ENCODE data around the gene PLD3.
A peak's percentile ranks its signal among the peaks of the same experiment; 100 is the strongest.

The PLD3 gene

DNA sequence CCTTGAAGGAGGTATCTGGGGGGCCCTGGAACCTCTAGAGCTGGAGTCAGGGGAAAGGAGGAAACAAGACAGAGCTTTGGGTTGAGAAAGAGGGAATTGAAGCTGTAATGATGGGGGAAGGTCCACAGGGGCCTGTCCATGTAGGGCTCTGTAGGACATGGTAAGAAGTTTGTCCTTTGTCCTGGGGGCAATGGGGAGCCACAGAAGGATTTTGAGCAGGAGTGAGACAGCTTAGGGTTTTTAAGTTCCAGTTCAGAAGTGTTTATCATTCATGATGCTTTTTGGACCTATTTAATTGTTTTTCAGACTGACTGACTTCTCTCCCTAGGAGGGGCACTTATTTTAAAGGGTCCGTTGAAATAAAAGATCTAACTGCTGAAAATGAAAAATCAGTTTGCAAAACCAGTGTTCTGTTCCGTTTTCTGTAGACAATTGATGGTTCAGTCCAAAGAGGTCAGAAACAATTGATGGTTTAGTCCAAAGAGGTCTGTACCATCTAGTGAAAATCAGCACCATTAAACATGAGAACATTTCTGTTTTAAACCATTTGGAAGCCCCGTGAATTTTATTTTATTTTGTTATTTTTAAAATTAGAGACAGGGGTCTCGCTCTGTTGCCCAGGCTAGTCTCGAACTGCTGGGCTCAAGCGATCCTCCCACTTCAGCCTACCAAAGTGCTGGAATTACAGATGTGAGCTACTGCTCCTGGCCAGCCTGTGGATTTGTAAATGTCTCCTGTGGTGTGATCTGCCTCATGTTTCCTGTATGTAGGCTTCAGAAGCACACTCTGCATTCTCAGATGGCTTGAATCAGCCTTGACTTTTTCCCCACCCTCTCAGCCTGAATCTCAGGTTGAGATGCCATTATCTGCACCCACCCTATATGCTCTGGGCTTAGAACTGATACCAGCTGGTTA, 8.4 kb downstream of the PLD3 start:
- H3K4me3 ChIP-seq (ENCODE audit: low read depth, low read length): no peak overlapping the region
- DNase-seq (ENCODE audit: low read depth): peak; percentile 85
- TF ChIP-seq, protein P1, sequence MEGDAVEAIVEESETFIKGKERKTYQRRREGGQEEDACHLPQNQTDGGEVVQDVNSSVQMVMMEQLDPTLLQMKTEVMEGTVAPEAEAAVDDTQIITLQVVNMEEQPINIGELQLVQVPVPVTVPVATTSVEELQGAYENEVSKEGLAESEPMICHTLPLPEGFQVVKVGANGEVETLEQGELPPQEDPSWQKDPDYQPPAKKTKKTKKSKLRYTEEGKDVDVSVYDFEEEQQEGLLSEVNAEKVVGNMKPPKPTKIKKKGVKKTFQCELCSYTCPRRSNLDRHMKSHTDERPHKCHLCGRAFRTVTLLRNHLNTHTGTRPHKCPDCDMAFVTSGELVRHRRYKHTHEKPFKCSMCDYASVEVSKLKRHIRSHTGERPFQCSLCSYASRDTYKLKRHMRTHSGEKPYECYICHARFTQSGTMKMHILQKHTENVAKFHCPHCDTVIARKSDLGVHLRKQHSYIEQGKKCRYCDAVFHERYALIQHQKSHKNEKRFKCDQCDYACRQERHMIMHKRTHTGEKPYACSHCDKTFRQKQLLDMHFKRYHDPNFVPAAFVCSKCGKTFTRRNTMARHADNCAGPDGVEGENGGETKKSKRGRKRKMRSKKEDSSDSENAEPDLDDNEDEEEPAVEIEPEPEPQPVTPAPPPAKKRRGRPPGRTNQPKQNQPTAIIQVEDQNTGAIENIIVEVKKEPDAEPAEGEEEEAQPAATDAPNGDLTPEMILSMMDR (conservative IDR thresholded peaks at IDR 0.05; ENCODE audit: low read depth, low read length): no peak

GRCh38 chr19:40357640-40358039, 9.1 kb downstream of the PLD3 start:
- TF ChIP-seq, protein P1 (conservative IDR thresholded peaks at IDR 0.05; ENCODE audit: low read depth, low read length): no peak
- no peak overlapping the region for H3K4me3 ChIP-seq (ENCODE audit: low read depth, low read length)
- DNase-seq (ENCODE audit: low read depth): no peak

DNA sequence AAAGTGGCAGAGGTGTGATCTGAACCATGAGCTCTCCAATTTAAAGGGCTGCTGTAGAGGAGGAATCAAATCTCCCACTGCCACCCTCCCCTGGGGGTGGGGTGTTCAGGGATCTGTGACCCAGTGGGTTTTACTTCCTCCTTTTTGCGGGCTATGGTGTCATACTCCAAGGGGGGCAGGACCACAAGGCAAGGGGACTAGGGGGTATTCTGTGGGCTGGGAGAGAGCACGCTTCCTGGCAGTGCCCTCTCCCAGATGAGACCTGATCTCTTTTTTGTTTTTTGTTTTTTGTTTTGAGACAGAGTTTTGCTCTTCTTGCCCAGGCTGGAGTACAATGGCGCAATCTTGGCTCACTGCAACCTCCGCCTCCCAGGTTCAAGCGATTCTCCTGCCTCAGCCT, 10.3 kb downstream of the PLD3 start:
- TF ChIP-seq, protein P1 (conservative IDR thresholded peaks at IDR 0.05; ENCODE audit: low read depth, low read length): no peak
- H3K4me3 ChIP-seq (ENCODE audit: low read depth, low read length): no peak overlapping the region
- DNase-seq (ENCODE audit: low read depth): no peak

DNA sequence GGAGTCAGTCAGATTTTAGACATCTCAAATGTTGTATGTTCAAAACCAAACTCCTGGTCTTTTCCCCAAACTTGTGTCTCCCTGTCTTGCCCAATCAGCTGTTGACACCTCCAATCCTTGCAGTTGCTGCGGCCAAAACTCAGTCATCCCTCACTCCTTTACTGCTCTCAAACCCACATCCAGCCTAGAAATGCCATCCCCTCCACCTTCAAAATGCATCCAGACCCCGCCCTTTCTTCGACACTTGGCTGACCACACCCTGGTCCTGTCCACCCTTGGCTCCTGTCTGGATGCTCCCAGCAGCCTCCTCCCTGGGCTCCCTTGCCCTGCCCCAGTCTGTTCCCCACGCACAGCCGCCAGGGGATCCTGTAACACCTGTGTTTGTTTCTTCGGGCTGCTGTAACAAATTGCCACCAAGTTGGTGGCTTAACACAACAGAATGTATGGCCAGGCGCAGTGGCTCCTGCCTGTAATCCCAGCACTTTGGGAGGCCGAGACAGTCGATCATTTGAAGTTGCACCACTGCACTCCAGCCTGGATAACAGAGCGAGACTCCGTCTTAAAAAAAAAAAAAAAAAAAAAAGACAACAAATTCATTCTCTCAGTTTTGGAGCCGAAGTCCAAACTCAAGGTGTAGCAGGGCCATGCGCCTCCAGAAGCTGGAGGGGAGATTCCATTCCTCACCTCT, 11.7 kb downstream of the PLD3 start:
- DNase-seq (ENCODE audit: low read depth): no peak
- TF ChIP-seq, protein P1 (conservative IDR thresholded peaks at IDR 0.05; ENCODE audit: low read depth, low read length): no peak
- H3K4me3 ChIP-seq (ENCODE audit: low read depth, low read length): no peak overlapping the region

DNA sequence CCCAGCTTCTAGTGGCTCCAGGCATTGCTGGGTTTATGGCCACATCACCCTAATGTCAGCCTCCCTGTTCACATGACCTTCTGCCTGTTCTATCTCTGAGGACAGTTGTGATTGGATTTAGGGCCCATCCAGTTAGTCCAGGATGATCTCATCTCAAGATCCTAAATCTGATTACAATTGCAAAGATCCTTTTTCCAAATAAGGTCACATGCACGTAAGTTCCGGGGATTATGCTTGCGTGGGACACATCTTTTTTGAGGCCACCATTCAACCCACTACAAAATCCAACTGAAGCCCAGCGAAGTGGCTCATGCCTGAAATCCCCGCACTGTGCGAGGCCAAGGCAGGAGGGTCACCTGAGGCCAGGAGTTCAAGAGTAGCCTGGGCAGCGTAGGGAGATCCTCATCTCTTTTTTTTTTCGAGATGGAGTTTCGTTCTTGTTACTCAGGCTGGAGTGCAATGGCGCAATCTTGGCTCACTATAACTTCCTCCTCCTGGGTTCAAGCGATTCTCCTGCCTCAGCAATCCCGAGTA, 12.3 kb downstream of the PLD3 start:
- DNase-seq (ENCODE audit: low read depth): no peak
- no peak overlapping the region for H3K4me3 ChIP-seq (ENCODE audit: low read depth, low read length)
- TF ChIP-seq, protein P1 (conservative IDR thresholded peaks at IDR 0.05; ENCODE audit: low read depth, low read length): no peak

DNA sequence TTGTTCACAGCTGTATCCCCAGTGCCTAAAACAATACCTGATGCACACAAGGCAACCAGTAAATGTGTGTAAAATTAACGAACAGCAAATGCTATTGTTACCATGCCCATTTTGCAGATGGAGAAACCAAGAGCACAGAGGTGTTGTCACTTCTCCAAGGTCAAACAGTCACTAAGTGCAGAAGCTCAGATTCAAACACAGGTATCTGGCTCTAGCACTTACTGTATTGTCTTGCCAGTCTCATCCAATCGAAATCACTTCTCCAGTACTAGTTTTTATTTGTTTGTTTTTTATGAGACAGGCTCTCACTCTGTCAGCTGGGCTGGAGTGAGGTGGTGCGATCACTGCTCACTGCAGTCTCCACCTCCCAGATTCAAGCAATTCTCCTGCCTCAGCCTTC, 13.7 kb downstream of the PLD3 start:
- DNase-seq (ENCODE audit: low read depth): no peak
- H3K4me3 ChIP-seq (ENCODE audit: low read depth, low read length): no peak overlapping the region
- TF ChIP-seq, protein P1 (conservative IDR thresholded peaks at IDR 0.05; ENCODE audit: low read depth, low read length): no peak
